GM21381 (cell line): ENCODE results near the gene DUSP2.

ENCODE experiments used
- ATAC-seq: cut with Tn5 transposase; IDR thresholded peaks from one replicate; pipeline ENCODE4 v1.9.1; 2021; ENCODE audit warnings: mild to moderate bottlenecking, moderate library complexity; ENCODE audit not compliant: unreplicated experiment

The DUSP2 gene

DNA sequence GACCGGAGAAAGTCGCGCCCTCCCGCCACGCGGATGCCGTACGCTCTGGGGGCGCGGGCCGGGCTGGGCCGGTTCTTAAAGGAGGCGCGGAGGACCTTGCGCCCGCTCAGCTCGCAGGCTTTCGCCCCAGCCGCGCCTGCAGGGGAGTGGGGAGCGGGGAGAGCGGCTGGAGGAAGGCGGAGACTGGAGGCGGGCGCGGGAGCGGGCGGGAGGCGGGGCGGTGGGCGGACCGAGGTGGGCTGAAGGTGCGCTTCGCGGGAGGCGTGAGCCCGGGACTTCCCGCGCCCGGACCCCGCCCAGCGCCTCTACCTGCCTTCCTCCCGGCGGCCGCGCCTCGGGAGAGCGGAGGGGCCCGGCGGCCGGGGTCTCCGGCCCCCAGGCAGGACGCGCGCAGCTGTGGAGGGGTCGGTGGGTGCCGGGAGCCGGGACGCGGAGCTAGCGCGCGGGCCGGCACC, 28.8 kb downstream of the DUSP2 start, which contains the start of gene ADRA2B:
TSS of gene ADRA2B (minus strand) at position 148 of the 455 bp plus-strand sequence. CDS start 422 bp downstream, outside the sequence.
- peak; percentile 42 for ATAC-seq

DNA sequence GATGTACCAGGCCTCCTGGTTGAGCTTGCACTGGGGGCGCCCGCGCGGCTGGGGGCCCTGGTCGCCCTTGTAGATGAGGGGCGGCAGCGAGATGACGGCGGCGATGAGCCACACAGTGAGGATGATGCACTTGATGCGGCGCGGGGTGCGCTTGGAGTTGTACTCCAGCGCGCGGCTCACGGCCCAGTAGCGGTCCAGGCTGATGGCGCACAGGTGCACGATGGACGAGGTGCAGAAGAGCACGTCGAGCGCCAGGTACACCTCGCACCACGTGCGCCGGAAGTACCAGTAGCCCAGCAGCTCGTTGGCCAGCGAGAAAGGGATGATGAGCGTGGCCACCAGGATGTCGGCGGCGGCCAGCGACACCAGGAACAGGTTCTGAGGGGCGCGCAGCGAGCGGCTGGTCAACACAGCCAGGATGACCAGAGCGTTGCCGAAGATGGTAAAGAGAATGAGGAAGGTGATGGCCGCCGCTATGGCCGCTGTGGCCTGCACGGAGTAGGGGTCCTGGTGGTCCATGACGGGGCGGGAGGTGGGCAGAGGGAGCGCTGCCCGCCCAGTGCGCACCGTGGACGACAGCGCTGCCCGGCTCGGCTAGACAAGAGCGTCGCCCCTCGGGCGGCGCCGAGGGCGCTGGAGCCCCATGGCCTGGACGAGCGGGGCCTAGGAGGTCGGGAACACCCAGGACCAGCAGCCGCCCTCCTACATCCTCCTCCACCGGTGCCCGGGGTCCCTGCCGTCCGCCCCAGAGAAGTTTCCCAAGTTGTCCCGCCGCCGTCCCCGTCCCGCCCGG, 29.4 kb downstream of the DUSP2 start:
- ATAC-seq, result no peak

DNA sequence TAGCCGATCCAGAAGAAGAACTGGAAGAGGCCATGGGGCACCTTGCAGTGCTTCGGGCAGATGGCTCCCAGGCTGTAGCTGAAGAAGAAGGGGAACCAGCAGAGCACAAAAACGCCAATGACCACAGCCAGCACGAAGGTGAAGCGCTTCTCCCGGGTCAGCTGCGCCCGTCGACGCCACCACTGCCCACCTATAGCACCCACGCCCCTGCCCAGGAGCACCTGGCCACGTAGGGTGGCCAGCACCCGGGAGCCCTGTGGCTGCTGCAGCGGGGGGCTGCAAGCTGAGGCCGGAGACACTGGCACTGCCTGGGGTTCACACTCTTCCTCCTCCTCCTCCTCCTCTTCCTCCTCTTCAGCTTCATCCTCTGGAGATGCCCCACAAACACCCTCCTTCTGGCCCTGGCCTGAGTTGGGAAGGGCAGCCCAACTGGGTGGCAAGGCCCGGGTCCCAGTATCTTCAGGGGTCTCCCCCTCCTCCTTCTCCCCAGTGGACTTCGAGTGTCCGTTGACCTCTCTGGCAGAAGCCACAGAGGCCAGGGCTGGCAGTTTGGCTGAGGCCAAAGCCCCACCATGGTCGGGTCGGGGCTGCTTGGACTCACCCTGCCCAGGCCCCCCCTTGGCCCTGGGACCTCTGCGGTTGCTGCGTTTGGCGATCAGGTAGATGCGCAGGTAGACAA, 30.2 kb downstream of the DUSP2 start:
- ATAC-seq, result no peak

DNA sequence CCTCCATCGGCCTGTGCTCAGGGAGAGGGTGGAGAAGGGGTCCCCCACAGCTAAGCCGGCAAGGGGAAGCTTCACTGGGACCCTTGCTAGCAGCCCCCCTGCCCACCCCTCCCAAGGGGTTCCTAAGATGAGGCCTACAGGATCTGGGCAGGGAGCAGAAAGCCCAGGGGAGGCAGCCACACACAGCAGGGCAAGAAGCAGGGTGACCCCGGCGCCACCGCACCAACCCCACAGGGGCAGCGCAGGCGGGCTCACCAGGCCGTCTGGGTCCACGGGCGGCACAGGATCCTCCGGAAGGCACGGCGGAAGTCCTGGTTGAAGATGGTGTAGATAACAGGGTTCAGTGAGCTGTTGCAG, 30.7 kb downstream of the DUSP2 start:
- no peak for ATAC-seq

DNA sequence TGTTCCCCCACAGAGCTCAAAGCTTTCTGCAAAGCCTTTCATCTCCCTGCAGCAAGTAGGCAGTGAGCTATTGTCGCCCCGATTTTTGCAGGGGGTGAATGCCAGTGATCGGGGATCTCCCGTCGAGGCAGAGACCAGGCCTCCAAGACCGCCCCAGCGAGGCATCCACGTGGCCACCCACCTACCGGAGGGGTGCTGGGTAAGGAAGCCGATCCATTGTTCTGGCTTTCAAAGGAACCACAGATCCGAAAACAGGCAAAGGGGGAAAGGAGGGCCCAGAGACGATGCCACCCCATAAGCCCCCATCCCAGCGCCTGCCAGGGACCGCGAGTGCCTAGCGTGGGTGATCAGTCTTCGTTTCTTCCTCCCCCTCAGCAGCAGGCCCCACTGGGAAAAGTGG, 31.3 kb downstream of the DUSP2 start:
- no peak for ATAC-seq

DNA sequence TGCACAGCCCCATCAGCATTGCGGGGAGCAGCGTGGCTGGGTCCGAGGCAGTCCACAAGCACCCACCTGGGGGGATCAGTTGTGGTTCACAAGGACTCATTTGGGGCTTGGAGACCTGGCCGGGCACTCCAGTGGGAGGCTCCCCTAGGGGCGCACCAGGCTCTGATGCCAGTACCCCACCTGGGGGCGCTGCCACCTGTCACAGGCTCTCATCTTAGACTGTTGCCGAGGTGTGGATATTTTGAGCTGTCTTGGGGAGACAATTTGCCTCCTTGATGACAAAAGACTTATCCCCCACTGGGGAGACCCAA, 31.9 kb downstream of the DUSP2 start:
- ATAC-seq, result no peak

DNA sequence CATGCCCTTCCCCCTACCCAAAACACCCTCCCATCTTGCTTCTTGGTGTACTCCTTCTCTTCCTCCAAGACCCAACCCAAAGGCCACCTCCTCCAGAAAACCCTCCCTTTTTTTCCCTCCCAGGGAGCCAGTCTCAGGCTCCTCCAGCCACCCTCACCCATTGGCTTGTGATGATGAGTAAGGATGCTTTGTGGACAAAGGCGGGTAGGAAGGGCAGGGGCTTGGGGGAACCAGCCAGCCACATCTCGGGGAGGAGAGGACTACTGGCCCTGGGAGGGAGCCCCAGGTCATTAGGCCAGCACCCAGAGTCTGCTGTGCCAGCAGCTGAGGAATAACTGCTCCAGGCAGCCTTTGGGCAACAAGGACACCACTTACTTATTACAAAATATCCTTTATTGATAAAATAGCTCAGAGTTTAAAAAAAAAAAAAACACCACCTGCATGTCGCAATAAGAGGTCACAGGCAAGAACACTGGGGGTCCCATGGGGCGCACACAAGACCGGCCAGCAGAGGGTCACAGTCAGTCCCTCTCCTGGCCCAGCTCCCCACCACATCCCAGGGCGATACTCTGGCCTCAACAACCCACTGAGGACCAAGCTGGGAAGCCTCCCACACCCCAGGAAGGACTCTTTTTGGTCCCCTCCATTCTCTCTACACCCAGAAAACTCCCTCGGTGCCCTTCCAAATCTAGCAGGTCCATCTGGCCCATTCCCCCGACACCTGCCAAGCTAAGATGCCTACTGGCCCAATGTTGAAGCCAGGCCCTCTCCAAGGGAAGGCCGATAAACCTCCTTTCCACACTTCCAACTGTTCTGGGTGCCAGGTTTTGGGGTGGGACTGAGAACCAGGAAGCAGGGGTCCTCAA, 32.5 kb downstream of the DUSP2 start:
- no peak for ATAC-seq

DNA sequence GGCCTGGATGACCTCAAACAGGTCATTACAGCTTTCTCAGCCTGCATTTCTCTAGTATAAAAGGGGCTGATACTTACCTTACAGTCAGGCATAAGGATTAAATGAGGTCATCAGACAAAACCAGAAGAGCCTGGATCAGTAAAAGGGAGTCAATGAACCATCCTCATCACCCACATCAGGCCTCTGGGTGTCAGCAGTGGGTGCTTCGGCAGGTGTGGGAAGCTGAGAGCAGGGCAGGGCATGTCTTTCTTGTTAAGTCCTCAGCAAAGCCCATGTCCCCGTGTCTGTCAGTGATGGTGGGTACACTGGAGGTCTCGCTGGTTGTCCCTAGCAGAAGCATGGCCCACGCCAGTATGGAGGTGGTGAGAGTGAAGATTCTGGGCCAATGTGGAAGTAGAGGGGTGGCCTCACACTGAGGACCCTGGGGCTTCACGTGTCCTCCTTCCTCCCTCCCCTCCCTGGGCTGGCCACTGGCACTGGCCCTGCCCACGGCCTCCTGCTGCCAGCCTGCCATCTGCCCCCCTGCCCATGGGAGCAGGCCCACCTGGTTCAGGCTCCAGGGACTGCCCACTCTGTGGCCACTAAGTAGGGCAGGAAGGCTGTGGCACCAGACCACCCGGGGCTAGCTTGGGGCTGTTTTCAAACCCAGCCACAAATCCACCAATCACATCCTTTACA, 33.3 kb downstream of the DUSP2 start:
- ATAC-seq, result no peak

DNA sequence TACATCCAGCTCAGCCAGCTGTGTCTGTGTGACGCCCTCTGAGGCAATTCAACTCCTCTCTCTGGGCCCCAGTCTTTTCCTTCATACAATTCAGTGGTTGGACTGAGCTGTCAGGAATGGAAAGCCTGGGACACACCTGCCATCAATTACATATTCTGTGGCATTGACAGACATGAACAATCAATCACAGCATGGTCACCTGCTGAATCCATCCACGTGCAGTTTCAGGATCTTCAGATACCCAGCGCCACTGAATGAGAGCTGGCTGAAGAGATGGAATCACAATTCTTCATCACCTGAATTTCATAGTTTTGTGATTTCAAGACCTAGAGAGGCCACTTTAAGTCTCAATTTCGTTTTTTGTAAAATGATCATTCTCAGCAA, 34.0 kb downstream of the DUSP2 start:
- ATAC-seq, result no peak

DNA sequence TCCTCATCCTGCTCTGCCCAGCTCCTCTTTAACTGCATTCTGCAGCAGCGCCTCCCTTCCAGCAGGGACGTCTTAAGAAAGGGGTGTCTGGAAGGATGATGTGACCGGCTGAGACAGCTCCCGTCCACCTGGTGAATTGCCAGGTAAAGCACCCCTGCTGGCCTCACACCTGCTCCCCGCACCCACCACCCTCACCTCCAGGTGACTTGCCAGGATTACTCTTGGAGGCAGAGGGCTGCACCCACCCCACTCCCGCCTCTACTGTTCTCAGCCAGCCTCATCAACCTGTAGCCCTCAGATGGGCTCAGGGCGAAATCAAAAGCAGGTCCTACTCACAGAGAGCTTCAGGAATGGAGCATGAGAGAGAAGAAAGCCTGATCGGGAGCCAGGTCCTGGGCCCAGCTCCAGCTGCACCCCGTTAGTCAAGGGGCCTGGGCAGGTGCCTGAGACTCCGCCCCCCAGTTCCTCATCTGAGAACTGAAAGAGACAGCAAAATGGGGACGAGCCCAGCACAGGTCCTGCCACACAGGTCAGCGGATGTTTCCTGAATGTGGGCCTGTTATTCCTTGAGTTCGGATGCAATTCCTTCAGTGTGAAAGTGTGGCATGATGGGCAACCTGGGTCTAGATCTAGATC, 34.5 kb downstream of the DUSP2 start:
- no peak for ATAC-seq

DNA sequence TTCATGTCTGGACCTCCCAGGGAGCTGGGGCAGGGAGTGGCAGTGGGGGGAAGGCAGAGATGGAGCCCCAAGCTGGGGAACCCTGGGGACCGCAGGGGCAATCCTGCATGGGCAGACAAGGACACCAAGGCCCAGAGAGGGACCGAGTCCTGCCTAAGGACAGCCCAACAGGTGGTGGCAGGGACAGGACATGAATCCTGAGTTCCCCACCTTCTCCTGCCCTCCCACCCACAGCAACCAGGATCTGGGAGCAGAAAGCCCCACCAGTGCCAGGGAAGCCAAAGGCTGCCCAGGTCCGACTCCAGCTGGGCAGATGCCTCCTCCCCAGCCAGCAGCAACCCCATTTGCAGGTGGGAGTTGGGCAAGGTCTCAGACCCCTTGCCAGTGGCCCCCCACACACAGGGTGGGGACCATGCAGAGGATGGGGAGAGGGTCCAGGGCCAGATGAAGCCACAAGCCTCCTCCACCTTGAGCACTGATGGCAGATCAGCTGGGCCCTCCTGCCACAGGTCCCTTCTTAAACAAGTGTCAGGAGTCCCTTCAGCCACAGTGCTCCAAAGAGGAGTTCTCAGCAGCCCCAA, 35.2 kb downstream of the DUSP2 start:
- ATAC-seq, result no peak

DNA sequence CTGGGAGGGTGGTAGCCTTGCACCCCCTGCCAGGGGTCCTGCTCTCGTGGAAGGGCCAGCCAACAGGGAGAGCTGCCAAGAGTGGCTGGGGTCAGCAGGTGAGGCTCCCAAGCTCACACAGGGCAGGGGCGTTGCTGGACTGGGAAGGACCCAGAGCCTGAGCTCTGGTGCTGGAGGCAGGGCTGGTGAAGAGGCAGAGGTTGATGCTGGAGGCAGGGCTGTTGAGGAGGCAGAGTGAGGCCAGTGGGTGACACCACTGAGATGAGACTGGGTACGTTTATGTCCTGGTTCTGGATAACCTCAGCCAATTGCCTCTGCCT, 35.9 kb downstream of the DUSP2 start:
- ATAC-seq, result no peak

DNA sequence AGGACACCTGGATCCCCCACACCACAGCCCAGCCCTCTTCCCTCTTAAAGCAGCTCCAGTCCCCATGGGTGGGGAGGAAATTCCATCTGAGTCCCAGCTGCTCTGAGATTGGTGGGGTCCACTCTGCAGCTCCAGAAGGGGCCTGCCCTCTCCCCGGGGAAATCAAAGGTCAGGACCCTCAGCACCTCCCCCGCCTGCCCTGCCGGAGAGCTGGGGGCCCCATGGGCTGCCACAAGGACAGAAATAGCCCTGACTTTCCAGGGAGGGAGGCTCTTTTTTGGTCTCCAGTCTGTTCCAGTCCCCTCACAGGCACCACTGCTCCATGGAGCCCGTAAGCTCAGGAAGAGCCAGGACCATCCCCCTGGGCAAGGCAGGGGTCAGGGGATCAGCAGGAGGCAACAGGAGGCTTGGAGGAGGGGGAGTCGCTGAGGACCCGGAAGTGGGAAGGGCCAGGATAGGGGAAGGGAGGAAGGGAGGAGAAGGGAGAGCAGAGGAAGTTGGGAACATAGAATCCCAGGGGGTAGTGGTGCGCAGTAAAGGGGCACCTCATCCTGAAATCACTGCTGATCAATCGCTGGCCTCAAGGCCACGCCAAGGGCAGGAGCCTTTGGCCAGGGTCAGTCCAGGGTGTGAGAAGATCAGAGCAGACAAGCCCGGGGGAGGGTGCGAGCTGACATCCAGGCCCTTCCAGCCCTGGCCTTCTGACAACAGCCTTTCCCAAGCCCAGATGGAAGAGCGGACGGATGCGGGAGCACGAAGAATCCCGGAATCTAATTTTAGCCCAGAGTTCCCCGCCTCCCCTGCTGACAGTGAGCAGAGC, 36.5 kb downstream of the DUSP2 start:
- ATAC-seq, result no peak

DNA sequence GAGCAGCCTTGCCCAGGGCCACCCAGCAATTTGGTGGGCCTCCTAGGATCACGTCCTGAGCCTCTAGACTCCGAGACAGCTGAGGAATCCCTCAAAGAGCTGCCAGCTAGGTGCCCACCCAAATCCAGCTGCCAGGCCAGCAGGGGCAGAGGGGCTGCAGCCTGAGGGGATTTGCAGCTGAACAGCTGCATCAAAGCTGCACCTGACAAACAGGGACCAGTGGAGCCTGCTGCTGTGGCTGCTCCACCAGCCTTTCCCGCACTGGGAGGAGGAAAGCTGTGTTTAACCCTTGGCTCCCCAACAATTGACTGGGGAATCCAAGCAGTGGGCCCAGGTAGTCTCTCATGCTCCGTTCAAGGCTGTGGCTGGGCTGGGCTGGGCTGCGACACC, 37.1 kb downstream of the DUSP2 start:
- ATAC-seq, result no peak

DNA sequence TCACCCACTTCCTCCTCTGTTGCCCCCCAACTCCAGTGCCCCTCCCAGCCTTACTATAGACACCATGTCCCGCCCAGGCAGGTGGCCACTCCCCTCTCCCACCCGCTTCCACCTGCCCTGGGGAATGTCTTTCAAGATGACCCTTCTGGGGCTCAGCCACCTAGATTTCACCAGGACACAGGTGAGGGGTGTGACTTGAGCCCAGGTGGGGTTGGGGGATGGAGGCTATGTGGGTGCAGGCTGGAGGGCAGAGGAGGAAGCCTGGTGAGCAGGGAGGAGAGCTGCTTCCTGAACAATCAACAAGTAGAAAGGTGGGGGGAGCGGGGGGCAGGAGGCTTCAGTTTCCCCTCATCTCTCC, 37.6 kb downstream of the DUSP2 start:
- ATAC-seq, result no peak

DNA sequence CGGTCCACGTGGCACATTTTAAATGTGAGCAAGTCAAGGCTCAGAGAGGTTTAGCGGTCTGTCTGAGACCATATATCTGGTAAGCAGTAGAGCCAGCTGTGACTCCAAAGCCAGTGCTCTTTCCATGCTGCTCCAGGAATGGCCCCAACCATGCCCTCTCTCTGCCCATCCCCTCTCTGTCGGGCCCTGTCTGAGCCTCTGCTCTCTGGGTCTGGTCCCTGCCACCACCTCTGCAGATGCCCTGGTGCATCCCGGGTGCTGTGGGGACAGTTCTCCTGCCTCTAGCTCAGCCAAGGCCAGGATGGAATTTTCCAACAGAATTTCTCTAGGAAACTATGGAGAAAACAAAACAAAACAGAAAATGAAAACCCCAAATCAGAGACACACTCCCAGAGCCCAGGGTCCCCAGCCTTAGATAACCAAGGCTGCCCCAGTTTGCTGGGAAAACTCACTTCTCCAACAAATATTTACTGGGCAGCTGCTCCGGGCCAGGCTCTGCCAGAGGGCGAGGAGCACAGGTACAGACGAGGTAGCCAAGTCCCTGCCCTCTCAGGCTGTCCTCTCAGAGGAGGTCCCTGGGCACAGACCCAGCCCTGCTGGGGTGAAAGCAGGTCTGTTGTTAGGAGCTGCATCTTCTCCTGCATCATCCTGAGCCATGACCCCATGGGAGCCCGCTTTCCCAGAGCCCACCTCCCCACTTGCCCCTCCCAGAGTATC, 38.1 kb downstream of the DUSP2 start:
- ATAC-seq, result no peak

DNA sequence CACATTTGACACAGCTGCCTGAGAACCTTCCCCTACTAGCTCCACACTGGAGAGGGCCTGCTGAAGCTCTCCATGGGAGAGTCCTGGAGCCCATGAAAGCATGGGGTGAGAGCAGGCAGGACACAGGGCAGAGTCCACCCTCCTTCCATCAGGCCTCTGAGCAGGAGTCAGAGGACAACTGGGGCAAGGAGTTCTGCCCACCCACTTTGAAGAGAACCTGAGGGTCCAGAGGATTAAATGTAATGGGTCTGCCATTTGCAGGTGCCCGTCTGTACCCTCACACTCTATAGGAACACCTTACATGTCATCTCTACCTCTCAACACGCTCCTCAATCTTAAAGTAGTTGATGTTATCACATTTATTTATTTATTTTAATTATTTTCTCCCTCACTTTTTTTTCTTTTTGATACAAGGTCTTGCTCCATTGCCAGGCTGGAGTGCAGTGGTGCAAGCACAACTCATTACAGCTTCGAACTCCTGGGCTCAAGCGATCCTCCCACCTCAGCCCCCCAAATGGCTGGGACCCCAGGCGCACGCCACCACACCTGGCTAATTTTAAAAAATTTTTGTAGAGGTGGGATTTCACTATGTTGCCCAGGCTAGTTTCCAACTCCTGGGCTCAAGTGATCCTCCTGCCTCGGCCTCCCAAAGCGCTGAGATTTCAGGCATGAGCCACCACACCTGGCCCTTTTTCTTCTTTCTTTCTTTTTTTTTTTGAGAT, 39.1 kb downstream of the DUSP2 start:
- ATAC-seq, result no peak

DNA sequence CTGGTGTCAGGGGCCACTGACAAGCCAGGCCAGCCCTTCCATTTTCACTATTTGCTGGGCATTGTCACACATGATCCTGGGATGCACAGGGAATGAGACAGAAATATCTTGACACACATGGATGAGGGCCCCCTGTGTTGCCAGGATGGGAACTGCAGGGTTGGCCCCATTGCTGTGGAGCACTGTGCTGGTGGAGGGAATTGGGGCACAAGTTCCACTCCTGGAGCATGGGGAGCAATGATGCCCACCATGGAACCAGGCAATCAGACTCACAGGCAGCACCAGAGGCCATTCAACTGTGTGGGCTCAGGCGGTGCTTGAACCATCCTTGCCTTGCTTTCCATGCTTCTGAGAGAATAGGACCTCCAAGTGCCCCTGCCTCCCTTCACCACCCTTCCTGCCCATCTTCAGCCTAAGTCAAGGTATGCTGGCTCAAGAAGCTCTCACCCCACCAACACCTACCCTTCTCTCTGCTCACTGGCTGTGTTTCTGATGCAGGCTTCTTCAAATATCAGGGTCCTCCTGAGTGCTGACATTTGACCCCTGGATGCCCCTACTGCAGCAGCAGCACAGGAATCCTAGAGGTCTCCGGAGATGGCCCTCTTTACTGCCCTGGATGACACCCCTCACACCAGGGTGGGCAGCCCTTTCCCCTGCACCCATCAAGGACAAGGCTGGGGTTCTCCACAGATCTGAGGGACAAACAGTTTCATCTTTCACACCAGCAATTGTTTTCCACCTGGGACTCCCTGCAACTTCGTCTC, 39.9 kb downstream of the DUSP2 start:
- ATAC-seq, result no peak
